Activated CD4-positive, CD25-positive, alpha-beta regulatory T cell treated with anti-CD3 and anti-CD28 coated beads, Interleukin-2, amount 50 U/mL, for 24 hours (primary cell): Measurements from ENCODE around the gene ROBO3.

Experiments
- ATAC-seq, 2 donors: fragments of 150-1000 bp; cut with Tn5 transposase; one replicate each; pipeline ENCODE4 v1.10.0; 2021; ENCODE audit warnings: mild to moderate bottlenecking in 1 of 2, moderate library complexity in 1 of 2

The ROBO3 gene

GRCh38 chr11:124875943-124876817 is 10.9 kb downstream of the ROBO3 start:
- peak; percentile 94 to 95 for ATAC-seq

- ATAC-seq: no peak
These were observed 11.8 kb downstream of the ROBO3 start for GRCh38 chr11:124876818-124877630.

GRCh38 chr11:124877631-124877909 is 12.3 kb downstream of the ROBO3 start:
- ATAC-seq: no peak

GRCh38 chr11:124877910-124878758 is 12.9 kb downstream of the ROBO3 start:
- ATAC-seq: no peak

GRCh38 chr11:124878759-124879492 is 13.7 kb downstream of the ROBO3 start:
- no peak for ATAC-seq

DNA sequence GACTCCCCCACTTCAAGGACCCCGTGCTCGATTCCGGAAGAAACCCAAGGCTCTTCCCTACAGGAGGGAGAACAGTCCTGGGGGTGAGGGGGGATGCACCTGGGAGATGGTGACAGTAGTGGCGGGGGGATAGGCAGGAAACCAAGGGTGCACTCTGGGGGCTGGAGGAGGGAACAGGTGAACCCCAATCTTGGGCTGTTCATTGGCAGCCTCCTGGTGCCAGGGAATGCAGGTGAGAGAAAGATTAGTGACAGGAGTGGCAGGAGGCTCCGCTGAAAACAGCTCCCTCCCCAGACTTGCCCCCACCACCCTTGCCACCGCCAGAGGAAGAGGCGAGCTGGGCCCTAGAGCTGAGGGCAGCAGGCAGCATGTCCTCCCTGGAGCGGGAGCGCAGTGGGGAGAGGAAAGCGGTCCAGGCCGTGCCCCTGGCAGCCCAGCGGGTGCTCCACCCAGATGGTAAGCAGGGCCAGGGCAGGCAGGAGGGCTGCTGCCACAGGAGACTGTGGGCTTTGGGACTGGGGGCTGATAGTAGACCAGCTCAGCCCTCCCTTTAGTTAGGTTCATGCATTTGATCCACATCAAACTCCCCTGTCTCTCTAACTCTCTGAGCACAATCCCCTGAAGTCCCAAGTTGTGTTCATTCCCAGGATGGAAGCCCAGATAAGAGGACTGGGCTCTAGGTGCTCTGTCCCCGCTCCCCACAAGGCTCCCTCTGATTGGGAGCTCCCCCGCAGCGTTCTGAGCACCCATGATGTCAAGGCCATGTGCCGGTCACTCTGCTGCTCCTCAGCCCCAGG is 14.5 kb downstream of the ROBO3 start:
- no peak for ATAC-seq

- ATAC-seq: no peak
These were observed 15.0 kb downstream of the ROBO3 start for GRCh38 chr11:124880290-124880611.

- no peak for ATAC-seq
These were observed 15.7 kb downstream of the ROBO3 start for GRCh38 chr11:124880958-124881357.

DNA sequence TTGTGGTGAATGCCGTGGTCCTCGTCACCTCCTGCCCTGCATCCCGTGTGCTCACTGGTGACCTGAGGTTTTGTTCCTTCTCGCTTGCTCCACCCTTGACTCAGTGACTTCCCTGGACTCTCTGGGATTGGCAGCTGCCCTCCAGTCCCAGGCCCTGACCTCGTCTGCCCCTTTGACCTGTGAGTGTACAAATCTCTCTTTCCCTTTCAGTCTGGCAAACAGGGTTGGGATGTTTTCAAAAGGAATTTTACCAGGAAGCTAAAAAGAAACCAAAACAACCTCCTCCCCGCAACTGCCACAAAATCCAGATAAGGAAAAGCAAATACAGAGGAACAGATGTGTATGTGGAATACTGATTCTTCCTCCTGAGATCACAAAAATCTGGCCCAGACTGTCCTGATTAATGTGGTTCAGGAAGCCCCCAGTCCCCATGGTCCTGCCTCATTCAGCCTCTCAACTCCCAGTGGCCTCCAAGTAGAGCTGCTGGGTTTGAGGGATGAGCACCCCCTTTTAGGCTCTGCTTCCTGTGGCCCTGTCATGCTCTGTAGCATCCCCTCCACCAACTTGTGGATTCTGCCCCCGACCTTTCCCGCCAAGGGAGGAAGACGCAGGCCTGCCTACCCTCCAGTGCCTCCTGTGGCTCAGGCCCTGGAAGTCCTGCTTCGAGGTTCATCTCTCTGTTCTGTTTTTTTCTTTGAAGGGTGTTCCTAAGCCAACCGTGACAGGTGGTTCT is 17.3 kb downstream of the ROBO3 start:
- ATAC-seq: no peak

DNA sequence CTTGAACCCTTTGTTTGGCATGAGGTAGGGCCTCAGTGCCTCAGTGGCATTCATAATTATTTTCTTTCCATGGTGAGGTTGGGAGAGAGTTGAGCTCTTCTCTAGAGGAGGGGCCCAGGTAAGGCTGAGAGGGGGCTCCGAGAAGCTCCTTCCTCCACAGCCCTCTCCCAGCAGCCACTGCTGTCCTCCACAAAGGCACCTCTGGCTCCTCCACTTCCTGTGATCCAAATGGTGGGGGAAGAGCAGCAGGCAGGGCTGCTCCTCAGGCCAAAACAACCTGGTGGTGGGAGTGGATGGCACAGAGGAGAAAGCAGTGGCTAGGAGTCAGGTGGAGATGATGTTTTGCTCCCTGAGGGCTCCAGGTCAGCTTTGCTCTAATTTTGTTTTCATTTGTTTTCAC is 19.1 kb downstream of the ROBO3 start:
- ATAC-seq: no peak

DNA sequence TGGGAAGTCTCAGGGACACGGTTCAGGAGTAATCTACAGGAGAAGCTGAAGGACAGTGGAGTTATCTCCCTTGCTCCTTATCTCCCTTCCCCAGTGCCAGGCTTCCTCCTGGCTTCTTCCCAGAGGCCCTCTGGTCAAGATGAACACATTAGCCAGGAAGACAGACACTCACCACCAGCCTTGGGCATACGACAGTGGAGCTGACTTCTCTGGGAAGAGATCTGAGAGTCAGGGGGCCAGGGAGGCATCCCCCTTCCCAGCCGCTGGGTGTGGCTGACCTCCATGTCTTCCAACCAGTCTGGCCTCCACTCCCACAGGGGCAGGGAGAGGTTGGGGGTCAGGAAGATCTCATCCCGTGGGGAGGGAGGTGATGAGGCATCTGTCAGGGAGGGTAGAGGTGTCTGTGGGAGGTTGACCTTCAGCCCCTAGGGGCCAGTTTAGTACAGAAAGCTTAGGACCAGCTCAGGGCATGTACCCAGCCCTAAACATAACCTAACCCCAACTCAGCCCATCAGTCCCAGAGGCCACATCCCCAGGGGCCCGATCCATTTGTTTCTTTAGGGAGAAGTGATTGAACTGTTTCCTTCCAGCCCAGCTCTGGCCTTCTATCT is 19.7 kb downstream of the ROBO3 start:
- no peak for ATAC-seq

- ATAC-seq: no peak
These were observed 21.2 kb downstream of the ROBO3 start for GRCh38 chr11:124886476-124886875.

- no peak for ATAC-seq
These were observed 21.9 kb downstream of the ROBO3 start for GRCh38 chr11:124886978-124887666.

- ATAC-seq: no peak
These were observed 22.4 kb downstream of the ROBO3 start for GRCh38 chr11:124887667-124888013.

- no peak for ATAC-seq
These were observed 24.2 kb downstream of the ROBO3 start for GRCh38 chr11:124889191-124890091.

DNA sequence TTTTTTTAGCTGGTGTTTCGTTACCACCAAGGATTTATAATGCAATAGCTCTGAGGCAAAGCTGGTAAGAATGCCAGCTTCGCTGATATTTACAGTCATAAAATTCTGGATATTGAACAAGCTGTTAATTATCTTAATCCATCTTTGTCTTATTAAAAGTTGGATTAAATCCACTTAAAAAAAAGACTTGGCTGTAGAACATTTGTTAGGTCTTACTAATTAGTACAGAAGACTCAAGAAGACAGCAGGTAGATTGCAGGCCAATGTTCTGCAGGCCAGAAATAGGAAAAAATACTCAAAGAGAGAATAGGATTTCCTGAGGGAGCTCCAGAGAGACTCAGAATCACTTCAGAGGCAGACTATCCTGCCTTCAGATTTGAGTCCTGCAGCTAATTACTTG is 24.9 kb downstream of the ROBO3 start:
- ATAC-seq: no peak

- ATAC-seq: no peak
These were observed 25.6 kb downstream of the ROBO3 start for GRCh38 chr11:124890683-124891372.

DNA sequence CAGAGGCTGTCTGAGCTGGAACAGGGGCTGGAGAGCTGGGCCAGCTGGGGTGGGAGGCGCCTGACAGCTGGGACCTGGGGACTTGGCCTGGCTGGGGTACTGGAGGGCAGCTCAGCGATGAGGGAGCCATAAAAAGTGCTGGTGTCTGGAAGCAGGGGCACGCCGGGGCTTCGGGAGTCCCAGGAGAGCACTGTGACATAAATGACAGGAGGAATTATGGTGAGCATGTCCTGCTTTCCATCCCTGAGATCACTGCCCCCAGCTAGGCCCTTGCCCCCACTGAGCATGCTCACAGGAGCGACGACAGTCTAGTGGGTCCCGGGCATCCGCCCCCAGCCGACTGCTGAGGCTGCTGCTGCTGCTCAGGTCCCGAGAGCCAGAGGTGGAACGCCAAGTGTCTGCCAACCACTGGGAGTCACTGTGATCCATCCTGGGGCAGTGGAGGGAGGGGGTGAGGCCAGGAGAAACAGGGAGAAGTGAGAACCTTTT is 26.2 kb downstream of the ROBO3 start:
- no peak for ATAC-seq
